IPS-11a (cell line): ENCODE measurements around the gene INPP5F.
"Not testable (repeated sequence)": the region's sequence is repeated elsewhere in the genome, so short reads cannot be mapped to it uniquely, and the experiment has no call there.

ENCODE experiments used
- H3K4me3 ChIP-seq: one replicate; pipeline ENCODE4 v1.5.1; 2013; ENCODE audit warnings: low read depth, low read length, control low read depth

The INPP5F gene

GRCh38 chr10:119706521-119707278 is 19.1 kb upstream of the INPP5F start:
- no peak overlapping the region for H3K4me3 ChIP-seq

- not testable (repeated sequence) for H3K4me3 ChIP-seq
These were observed 18.5 kb upstream of the INPP5F start for GRCh38 chr10:119707331-119707730.

- H3K4me3 ChIP-seq, result not testable (repeated sequence)
These were observed 14.9 kb upstream of the INPP5F start for GRCh38 chr10:119710935-119711334.

GRCh38 chr10:119713744-119714483 is 11.9 kb upstream of the INPP5F start:
- no peak overlapping the region for H3K4me3 ChIP-seq

GRCh38 chr10:119714484-119714816 is 11.4 kb upstream of the INPP5F start:
- H3K4me3 ChIP-seq, result no peak overlapping the region

GRCh38 chr10:119715628-119716505 is 10.0 kb upstream of the INPP5F start:
- no peak overlapping the region for H3K4me3 ChIP-seq

- no peak overlapping the region for H3K4me3 ChIP-seq
These were observed 2.7 kb upstream of the INPP5F start for GRCh38 chr10:119723161-119723560.

- no peak overlapping the region for H3K4me3 ChIP-seq
These were observed 2.2 kb upstream of the INPP5F start for GRCh38 chr10:119723624-119724023.

GRCh38 chr10:119724593-119725516 is 995 bp upstream of the INPP5F start:
- peak overlapping the region; percentile 54 for H3K4me3 ChIP-seq

GRCh38 chr10:119725517-119725827 is 378 bp upstream of the INPP5F start:
- peak overlapping the region; percentile 54 for H3K4me3 ChIP-seq

- peak overlapping the region; percentile 75 for H3K4me3 ChIP-seq
These were observed 919 bp downstream of the INPP5F start for GRCh38 chr10:119726676-119727261.

- no peak overlapping the region for H3K4me3 ChIP-seq
These were observed 2.4 kb downstream of the INPP5F start for GRCh38 chr10:119728172-119728800.

- no peak overlapping the region for H3K4me3 ChIP-seq
These were observed 8.8 kb downstream of the INPP5F start for GRCh38 chr10:119734396-119735332.

GRCh38 chr10:119735451-119735850 is 9.6 kb downstream of the INPP5F start:
- H3K4me3 ChIP-seq, result no peak overlapping the region

- no peak overlapping the region for H3K4me3 ChIP-seq
These were observed 10.4 kb downstream of the INPP5F start for GRCh38 chr10:119736220-119736619.

GRCh38 chr10:119737039-119737663 is 11.3 kb downstream of the INPP5F start:
- no peak overlapping the region for H3K4me3 ChIP-seq

GRCh38 chr10:119737823-119738222 is 12.0 kb downstream of the INPP5F start:
- H3K4me3 ChIP-seq, result no peak overlapping the region

- no peak overlapping the region for H3K4me3 ChIP-seq
These were observed 13.1 kb downstream of the INPP5F start for GRCh38 chr10:119738962-119739361.
